GM21737 (cell line): ENCODE data around the gene SOBP.

Source experiments
- ATAC-seq: cut with Tn5 transposase; IDR thresholded peaks from one replicate; pipeline ENCODE4 v1.9.1; 2021; ENCODE audit warnings: mild to moderate bottlenecking, moderate library complexity; ENCODE audit not compliant: unreplicated experiment

Gene SOBP

GRCh38 chr6:107612762-107613415 lies 123.0 kb downstream of the SOBP start:
- ATAC-seq: no peak

GRCh38 chr6:107613651-107614379 lies 123.9 kb downstream of the SOBP start:
- ATAC-seq: no peak

- no peak for ATAC-seq
These were observed 124.9 kb downstream of the SOBP start for GRCh38 chr6:107614828-107615227.

GRCh38 chr6:107616775-107617174 lies 126.9 kb downstream of the SOBP start:
- ATAC-seq: no peak

DNA sequence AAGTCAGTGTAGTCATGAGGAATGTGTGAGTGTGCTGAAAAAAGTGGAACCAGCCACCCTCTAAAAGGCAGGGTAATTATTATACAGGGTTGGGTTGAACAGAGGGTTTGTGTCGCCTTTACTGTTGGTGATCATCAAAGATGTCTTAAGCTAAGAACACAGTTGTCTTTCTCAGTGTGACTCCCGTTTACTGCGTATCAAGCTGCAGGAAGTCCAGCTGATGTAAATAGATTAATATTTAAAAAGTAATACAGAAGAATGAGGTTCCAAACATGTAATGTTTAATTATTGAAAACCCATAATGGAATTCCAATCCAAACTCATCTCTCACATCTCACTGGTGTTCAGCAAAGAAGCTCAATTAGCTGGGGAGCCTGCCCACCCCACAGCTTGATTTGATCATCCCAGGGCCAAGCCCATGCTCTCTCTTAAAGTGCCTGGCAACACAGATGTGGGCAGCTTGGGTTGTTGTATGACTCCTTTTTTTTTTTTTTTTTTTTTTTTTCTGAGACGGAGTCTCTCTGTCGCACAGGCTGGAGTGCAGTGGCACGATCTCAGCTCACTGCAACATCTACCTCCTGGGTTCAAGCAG lies 127.5 kb downstream of the SOBP start:
- no peak for ATAC-seq

- ATAC-seq: peak; percentile 99
These were observed 128.8 kb downstream of the SOBP start for GRCh38 chr6:107618672-107619071.

GRCh38 chr6:107620732-107621131 lies 130.8 kb downstream of the SOBP start:
- no peak for ATAC-seq

DNA sequence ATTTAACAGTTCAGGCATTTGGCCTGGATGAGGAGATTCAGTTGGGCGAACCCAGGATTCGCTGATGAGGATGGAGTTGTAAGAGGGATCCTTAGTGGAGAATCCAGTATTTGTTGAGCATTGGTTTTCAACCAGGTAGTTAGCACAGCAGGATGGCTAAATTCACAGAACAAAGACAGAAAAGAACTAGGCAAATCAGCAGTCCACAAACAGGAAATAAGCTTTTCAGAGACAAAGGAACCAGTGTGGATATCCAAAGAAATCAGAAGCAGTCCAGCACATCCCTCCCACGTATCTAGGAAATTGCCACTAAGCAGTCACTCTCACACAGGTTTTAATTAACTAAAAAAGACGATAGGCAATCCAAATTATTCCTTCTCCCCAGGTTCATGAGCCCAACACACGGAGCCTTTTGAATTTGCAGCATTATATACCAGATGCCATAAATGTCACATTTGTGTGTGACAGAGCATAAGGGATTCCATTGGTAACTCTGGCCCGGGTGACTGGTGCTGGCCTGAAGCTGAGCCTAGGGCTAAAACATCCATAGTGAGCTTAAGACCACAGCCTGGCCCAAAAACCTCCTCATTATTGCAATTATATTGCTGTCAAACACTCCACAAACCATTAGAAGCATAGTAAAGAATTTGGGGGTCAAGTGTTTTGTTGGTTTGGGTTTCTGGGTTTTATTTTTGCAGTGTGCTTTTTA lies 131.5 kb downstream of the SOBP start:
- no peak for ATAC-seq

GRCh38 chr6:107622269-107622668 lies 132.4 kb downstream of the SOBP start:
- no peak for ATAC-seq

GRCh38 chr6:107624050-107624449 lies 134.1 kb downstream of the SOBP start:
- no peak for ATAC-seq

DNA sequence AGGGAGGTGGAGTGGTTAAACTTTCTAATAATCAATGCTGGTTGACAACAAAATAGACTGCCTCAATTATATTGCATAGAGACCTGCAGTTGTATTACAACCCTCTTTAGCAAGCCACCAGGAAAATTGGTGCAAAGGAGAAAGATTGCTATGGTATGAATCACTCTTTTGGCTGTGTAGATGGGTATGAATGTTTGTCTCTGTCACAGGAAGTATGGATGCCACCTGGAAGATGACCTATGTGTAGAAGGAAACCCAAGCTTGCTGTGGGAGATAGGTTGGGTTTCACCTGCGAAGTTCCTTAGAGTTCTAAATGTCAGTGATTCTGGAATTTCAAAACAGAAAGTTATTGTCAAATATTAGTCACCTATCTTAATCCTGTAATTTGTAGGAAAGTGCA lies 134.6 kb downstream of the SOBP start:
- no peak for ATAC-seq

GRCh38 chr6:107625264-107625663 lies 135.3 kb downstream of the SOBP start:
- ATAC-seq: no peak

- no peak for ATAC-seq
These were observed 136.7 kb downstream of the SOBP start for GRCh38 chr6:107626645-107627044.

GRCh38 chr6:107627969-107628368 lies 138.1 kb downstream of the SOBP start:
- no peak for ATAC-seq

- no peak for ATAC-seq
These were observed 139.0 kb downstream of the SOBP start for GRCh38 chr6:107628878-107629277.

DNA sequence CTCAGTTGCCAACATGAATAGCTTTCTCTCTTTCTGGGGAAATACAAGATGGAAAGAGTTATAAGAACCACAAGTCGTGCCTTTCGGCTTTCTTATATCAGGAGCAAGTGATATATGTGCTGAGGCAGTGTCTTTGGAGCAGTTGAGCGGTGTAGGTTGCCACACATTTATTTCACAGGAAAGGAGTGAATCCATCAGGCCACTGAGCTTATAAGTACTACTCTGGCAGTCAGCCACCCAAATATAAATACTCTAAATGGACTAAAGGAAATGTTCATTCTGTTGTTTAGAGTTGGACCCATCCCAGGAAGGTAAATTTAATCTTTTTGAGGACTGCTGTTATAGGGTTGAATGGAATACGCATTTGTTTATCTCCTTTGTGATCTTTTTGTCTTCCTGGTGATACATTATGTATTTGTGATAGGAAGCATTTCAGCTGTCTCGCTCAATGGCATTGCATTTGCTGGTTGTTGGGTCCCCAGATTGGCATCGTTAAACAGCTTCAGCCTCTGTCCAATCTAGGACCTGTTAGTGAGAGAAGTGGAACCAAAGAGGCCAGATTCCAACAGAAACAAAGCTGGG lies 139.7 kb downstream of the SOBP start:
- no peak for ATAC-seq

DNA sequence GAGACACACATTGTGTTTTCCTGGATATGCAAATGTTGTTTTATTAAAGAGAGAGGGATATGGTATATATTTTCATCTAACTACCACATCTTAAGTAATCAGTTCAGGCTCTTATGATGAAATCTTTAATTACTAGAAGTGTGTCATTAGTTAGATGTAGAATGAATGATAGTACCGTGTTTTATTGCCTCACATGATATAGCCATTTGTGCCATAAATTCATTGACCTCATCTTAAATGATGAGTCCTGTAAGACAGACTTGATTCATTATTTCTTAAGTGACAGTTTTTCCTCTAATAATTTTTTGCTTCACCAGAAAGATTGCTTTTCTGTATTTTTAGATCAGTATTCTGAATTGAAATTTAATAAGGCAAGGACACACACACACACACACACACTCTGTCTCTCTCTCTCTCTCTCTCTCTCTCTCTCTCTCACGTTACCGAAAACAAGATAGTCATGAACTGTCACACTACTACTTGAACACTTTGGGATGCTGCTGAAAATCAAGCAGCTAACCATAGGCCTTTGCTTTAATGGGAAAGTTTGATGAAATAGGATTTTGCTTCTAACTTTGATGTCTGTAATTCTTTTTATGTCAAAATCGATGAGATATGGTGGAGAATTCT lies 140.5 kb downstream of the SOBP start:
- ATAC-seq: no peak

GRCh38 chr6:107632381-107633136 lies 142.6 kb downstream of the SOBP start:
- ATAC-seq: no peak

DNA sequence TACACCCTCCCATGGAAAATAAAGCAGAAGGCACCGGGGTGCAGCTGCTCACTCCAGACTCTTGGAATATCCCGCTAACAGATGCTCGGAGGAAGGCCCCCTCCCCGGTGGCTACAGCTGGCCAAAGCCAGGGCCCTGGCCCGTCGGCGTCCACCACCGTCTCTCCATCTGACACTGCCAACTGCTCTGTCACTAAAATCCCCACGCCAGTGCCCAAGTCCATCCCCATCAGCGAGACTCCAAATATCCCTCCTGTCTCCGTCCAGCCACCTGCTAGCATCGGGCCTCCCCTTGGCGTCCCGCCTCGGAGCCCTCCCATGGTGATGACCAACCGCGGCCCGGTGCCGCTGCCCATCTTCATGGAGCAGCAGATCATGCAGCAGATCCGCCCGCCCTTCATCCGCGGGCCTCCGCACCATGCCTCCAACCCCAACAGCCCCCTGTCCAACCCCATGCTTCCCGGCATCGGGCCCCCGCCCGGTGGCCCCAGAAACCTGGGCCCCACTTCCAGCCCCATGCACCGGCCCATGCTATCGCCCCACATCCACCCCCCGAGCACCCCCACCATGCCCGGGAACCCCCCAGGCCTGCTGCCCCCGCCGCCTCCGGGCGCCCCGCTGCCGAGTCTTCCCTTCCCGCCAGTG lies 143.9 kb downstream of the SOBP start:
- ATAC-seq: no peak
